HEK293 (cell line): Measurements from ENCODE around the gene AHCYL2.

Experiments used
- CTCF ChIP-seq: fragments of 450-650 bp; formaldehyde crosslinking; IDR thresholded peaks from 2 replicates; pipeline ENCODE4 v1.5.1; 2016; ENCODE audit warnings: missing biosample characterization, missing genetic modification characterization
- GLIS2 ChIP-seq: fragments of 450-650 bp; formaldehyde crosslinking; IDR thresholded peaks from 2 replicates; pipeline ENCODE4 v1.5.1; 2016; ENCODE audit warnings: missing biosample characterization, missing genetic modification characterization
- HOXA7 ChIP-seq: sonication (generic); formaldehyde crosslinking; IDR thresholded peaks from 2 replicates; pipeline ENCODE4 v1.8.1; 2022; ENCODE audit warnings: missing genetic modification reagents, borderline replicate concordance
- PATZ1 ChIP-seq: fragments of 450-650 bp; formaldehyde crosslinking; IDR thresholded peaks from 2 replicates; pipeline ENCODE4 v1.5.1; 2016; ENCODE audit warnings: missing biosample characterization, missing genetic modification characterization
- RBAK ChIP-seq: fragments of 450-650 bp; formaldehyde crosslinking; IDR thresholded peaks from 2 replicates; pipeline ENCODE4 v1.5.1; 2016; ENCODE audit warnings: missing biosample characterization, missing genetic modification characterization
- REPIN1 ChIP-seq: fragments of 450-650 bp; formaldehyde crosslinking; IDR thresholded peaks from 2 replicates; pipeline ENCODE4 v1.5.1; 2017; ENCODE audit warnings: missing biosample characterization, missing genetic modification characterization, low read depth
- ZBTB1 ChIP-seq: fragments of 450-650 bp; formaldehyde crosslinking; IDR thresholded peaks from 2 replicates; pipeline ENCODE4 v1.5.1; 2016; ENCODE audit warnings: missing biosample characterization, missing genetic modification characterization
- ZEB2 ChIP-seq: fragments of 450-650 bp; formaldehyde crosslinking; IDR thresholded peaks from 2 replicates; pipeline ENCODE4 v1.5.1; 2016; ENCODE audit warnings: missing biosample characterization, missing genetic modification characterization
- ZNF221 ChIP-seq: fragments of 450-650 bp; formaldehyde crosslinking; IDR thresholded peaks from 2 replicates; pipeline ENCODE4 v1.5.1; 2017; ENCODE audit warnings: missing biosample characterization, missing genetic modification characterization, borderline replicate concordance
- ZNF280C ChIP-seq: fragments of 450-650 bp; formaldehyde crosslinking; IDR thresholded peaks from 2 replicates; pipeline ENCODE4 v1.5.1; 2016; ENCODE audit warnings: missing biosample characterization, missing genetic modification characterization
- ZNF280D ChIP-seq: fragments of 450-650 bp; formaldehyde crosslinking; IDR thresholded peaks from 2 replicates; pipeline ENCODE4 v1.5.1; 2016; ENCODE audit warnings: missing biosample characterization, missing genetic modification characterization
- ZNF37A ChIP-seq: fragments of 450-650 bp; IDR thresholded peaks from 2 replicates; pipeline ENCODE4 v1.5.1; 2018; ENCODE audit warnings: missing biosample characterization, missing genetic modification characterization
- ZNF488 ChIP-seq: fragments of 450-650 bp; formaldehyde crosslinking; IDR thresholded peaks from 2 replicates; pipeline ENCODE4 v1.5.1; 2016; ENCODE audit warnings: missing biosample characterization, missing genetic modification characterization

GRCh38 chr7:129270077-129270476, 45.2 kb downstream of the AHCYL2 start:
- TF ChIP-seq CTCF, result no peak
- no peak for TF ChIP-seq ZNF37A (tag by site-specific recombination)
- no peak for TF ChIP-seq GLIS2 (tag by site-specific recombination)
- no peak for TF ChIP-seq RBAK (tag by site-specific recombination)
- TF ChIP-seq PATZ1, result no peak
- no peak for TF ChIP-seq ZEB2 (tag by site-specific recombination)
- TF ChIP-seq ZNF221 (tag by site-specific recombination), result no peak
- TF ChIP-seq REPIN1 (tag by site-specific recombination), result no peak
- TF ChIP-seq HOXA7 (CRISPR knock-in tag), result no peak
- no peak for TF ChIP-seq ZBTB1 (tag by site-specific recombination)
- TF ChIP-seq ZNF280D (tag by site-specific recombination), result no peak
- no peak for TF ChIP-seq ZNF488 (tag by site-specific recombination)
- no peak for TF ChIP-seq ZNF280C
